ENCODE results near the gene FSCN2.

Gene FSCN2, protein sequence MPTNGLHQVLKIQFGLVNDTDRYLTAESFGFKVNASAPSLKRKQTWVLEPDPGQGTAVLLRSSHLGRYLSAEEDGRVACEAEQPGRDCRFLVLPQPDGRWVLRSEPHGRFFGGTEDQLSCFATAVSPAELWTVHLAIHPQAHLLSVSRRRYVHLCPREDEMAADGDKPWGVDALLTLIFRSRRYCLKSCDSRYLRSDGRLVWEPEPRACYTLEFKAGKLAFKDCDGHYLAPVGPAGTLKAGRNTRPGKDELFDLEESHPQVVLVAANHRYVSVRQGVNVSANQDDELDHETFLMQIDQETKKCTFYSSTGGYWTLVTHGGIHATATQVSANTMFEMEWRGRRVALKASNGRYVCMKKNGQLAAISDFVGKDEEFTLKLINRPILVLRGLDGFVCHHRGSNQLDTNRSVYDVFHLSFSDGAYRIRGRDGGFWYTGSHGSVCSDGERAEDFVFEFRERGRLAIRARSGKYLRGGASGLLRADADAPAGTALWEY
- total RNA-seq, result 0.48 to 2.2 reads per million in 2 donors

DNA sequence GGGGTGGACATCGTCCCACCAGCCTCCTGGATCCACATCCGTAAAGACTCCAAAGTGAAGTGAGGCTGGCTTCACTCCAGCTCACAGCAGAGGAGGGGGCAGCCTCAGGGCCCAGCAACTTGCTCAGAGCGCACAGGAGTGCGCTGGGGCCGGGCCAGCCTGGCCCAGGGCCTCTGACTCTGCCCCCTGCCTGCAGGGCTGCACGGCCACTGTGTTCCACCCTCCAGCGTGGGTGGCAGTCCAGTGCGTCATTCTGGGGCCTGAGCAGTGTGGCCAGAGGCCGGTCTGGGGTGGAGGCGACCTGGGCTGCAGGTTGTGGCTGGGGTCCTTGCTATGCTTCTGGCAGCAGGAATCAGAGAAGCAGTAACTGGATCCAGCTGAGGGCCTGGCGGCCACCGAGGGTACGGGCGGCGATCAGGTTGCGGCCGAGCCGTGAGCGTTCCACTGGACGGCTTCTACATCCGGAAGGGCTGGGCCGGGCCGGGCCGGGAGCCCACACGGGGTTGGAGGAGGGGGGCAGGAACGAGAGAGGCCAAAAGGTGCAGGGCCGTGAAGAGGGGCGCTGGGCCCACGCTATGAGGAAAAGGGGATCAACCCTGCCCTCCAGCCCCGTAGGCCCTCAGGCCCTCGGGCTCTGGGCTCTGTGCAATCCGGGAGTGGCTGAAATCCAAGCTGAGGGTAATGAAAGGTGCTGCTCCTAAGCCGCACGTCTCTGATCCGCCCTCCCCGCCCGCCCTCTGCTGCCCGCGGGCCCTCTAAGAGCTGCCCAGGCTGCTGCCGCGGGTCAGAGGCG is at the start of gene FSCN2:
FSCN2 (plus strand) TSS at position 787 of the 793 bp plus-strand sequence. CDS start 155 bp downstream, outside the sequence.
- no peak for DNase-seq

DNA sequence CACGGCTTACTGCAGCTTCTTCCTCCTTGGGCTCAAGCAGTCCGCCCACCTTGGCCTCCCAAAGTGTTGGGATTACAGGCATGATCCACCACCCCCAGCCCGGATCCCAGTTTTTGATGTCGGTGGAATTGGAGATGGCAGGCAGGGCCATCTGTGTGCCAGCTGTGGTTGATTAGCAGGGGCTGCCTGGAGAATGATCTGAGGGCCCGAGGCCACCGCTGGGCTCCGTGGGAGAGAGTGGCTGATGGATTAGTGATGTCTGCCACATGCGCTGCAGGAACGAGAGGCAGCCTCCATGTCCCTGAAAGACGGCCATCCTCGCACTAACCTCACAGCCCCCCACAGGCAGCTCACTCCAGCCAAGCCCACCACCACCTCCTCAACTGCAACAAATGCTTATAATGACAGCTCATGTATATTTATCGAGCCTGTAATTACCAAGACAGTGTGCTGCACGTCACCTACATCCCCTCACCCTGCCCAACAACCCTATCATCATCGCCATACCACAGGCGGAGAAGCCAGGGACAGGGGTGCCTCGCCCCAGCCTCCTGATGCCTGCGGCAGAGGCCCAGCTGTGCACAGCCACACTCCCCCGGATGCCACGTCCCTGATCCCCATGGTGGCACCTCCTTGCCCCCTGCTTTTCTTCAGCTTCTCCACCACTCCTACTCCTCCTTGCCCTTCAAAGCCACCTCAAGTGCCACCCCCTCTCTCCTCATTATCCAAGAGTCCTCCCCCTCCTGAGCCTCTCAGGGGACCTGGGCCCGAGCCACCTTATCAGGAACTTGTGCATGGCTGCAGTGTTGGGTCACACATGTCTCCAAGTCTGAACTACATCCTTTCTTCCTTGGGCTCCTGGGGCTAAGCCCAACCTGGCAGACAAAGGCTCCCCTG is 48.8 kb upstream of the FSCN2 start:
- DNase-seq, result no peak

DNA sequence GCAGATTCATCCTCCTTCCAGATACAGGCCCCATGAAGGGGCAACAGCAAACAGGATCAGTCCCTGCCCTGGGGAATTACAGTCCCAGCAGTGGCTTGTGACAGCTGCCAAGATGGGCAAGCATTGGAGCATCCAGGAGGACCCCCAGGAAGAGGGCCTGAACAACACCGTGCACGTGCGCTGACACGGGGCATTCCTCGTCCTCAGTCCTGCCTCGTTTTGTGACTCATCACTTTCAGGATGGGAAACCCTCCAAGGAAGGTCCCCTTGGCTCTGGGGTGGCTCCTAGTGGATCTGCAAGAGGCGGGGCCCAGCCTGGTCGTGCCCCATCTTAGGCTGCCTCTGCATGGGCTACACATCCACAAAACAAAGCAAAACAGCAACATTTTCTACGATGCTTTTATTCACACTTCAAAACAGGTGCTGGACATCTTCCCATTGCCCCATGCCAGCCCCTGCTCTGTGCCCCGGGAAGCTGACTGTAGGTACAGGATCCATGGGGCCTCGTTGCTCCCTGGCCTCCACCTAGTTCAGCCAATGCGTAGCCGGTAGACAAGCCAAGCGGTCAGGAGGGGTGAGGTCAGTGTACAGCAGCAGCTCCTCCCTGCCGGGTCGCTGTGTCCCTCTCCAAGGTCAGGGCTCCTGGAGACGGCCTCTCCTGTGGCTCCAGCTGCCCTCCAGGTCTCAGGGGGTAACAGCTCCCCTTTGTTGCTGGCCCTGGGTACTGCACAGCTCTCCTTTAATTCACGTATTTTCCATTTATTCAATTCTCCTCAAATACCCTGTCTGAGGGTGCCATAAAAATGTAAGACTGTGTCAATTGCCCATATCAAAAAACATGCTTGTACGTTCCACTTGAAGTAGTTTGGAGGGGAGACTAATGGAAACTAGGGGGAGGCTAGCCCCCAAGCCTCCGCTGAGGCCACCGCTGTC is 47.8 kb upstream of the FSCN2 start:
- no peak for DNase-seq

DNA sequence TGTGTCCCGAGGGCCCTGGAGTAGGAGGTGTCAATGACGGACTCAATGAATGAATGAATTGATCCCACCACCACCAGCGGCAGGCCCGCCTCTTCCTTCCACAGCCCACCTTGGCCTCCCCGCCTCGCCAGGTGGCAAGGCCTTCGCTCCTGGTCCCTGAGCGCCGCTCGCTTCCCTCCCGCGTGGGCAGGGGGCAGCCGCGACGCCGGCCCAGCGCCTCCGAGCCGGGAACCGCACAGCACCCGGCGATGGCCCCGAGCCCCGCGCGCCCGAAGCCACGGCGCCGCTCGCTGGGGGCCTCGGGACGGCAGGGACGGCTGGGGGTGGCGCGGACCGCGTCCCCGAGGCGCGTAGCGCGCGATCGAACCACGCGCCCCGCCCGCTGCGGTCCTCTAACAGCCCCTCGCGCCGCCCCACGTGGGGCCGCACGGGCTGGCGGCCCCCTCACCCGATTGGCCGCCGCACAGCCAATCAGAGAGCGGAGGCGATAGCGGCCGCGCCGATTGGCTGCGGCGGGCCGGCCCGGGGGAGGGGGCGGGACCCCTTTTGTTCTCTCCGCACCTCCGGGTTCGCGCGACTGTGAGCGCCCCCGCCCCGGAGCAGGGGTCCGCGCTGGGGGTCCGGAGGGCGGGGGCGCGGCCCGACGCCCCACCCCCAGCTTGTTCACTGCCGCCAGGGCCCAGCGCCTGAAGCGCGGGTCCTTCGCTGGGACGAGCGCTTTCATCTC is 46.9 kb upstream of the FSCN2 start:
- DNase-seq, result peak; percentile 47

DNA sequence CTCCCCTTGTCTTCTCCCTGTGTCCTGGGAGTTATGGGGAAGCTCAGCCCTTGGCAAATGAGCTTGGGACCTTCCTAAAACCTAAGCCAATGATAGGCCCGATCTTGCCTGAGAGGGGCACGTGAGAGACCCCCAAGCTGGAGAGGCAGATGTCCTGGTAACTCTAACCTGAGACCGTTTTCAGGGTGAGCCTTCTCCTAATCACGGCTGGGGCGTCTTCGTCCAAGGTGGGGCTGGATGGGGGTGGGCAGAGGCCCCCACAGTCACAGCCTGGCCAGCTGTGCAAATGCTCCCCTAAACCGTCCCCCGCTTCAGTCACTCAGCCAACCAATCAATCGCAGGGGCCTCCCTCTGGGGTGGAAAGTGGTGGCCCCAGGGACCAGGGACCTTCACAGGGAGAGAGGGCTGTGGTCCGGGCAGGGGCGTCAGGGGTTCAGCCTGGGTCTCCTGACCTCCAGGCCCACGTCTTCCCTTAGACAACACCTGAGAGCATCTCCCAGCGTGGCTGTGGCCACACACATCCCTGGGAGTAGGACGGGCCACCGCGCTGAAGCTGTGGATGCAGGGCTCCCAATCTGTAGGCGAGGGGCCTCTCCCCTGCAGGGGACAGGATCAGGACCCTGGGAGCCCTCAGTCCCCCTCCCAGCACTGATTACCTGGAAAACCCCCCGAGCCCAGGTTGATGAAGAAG is 46.2 kb upstream of the FSCN2 start:
- DNase-seq, result no peak

DNA sequence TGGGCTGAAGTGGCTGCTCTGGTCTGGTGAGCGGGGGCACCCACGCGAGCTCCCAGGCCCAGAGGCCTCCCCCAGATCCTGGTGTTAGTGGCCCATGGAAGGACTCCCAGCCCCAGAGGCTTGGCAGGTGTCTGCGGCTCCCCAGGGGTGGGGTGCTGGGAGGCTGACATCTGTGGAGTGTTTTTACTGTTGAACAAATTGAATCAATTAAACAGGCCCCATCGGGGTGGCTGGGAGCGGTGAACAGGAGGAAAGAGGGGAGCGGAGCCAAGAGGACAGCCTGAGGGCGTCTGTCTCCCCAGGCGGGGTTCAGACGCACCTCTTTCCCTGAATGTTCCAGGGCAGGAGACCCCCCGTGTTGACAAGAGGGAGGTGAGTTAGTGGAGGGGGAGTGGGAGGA is 45.5 kb upstream of the FSCN2 start:
- no peak for DNase-seq

DNA sequence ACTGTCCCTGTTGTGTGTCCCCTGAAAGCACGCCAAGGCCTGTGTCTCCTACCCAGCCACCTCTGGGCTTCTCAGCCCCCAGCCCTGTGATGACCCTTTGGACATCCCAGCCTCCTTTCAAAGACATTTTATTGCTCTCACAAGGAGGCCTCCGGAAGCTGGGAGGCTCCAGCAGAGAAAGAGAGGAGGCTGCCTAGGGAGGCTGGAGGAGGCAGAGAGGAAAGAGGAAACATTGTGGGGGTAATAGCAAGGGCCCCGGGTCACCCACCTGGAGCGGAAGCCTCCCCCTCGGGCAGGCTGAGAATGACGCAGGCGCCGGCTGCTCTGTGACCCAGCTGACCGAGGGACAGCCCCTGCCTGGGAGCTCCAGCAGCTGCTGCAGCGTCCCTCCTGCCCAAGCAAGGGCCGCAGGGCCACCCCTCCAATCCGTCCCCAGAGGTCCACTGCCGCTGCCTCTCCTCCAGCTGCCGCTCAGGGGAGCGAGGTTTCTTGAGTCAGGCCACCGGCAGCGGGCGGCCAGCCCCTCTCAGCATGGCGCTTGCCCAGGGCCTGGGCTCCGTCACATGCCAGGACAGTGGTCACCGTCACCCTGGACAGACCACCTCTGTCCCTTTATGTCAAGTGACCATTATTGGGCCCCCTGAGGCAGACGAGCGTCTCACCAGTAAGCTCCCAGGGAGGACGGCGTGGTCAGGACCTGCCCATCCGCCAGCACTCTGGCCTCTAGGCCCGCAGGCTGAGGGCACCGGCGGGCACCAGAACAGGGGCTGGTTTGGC is 44.9 kb upstream of the FSCN2 start:
- DNase-seq, result no peak

DNA sequence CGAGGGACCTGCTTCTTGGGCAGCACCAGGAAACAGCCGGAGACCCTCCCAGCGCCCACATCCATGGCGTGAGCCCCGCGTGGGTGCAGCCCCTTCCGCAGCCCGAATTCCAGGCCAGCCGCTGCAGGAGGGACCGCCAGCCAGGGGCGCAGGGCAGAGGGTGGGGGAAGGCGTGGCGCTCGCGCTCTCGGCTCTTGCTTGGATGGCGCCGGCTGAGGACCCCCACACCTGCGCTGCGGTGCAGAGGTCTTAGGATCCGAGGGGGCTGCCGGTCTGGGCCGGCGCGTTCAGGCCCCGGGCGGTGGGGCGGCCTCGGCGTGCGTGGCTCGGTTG is 44.3 kb upstream of the FSCN2 start:
- no peak for DNase-seq

DNA sequence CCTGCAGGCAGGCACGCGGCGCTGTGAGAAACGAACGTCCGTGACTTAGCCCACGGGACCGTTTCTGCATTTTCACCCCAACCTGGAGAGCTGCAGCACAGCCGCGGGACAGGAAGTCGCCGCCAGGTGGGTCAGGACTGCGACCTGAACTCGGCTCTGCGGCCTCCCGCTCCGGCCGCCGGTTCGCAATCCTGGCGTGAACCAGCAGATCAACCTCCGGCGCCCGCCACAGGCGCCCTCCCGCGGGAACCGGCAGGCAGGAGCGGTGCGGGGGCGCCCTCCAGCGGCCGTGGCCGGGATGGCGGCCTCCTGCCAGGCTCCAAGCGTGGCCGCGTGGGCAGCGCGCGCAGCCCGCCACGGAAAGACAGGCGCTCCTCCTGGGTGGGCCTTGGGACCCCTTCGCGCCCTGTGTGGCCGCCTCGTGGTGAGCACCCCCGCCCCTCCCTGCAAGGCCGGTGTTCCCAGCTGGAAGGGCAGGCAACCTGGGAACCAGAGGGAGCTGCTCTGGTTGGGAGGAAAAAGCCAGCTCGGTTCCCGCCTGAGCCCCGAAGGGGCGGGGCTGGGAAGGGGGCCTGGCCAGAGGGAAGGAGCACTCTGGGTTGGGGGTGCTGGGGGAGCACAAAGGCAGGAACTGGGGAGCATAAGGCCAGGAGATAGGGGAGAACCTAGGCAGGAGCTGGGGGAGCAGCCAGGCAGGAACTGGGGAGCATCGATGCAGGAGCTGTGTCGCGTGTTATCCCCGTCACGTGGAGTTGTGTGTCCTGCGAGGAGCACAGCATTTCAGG is 43.8 kb upstream of the FSCN2 start:
- DNase-seq, result peak; percentile 70

DNA sequence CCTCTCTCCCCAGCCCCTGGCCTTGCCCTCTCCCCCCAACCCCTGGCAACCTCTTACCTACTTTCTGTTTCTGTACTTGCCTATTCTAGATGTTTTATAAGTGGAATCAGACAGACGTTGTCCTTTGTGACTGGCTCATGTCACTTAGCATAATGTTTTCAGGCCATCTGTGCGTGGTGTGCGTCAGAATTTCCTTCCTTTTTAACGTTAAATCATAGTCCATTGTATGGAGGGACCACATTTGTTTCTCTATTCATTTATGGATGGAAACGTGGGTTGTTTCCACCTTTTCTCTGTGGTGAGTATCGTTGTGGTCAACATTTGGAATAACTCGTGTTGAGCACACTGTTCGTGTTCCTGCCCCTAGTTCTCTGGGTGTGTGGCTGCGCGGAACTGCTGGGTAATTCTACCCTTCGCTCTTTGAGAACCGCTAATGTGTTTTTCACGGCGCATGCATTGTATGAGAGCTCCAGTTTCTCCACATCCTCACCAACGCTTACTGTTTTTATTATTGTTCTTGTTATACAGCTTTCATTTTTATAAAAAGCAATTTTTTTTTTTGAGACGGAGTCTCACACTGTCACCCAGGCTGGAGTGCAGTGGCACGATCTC is 41.9 kb upstream of the FSCN2 start:
- no peak for DNase-seq

DNA sequence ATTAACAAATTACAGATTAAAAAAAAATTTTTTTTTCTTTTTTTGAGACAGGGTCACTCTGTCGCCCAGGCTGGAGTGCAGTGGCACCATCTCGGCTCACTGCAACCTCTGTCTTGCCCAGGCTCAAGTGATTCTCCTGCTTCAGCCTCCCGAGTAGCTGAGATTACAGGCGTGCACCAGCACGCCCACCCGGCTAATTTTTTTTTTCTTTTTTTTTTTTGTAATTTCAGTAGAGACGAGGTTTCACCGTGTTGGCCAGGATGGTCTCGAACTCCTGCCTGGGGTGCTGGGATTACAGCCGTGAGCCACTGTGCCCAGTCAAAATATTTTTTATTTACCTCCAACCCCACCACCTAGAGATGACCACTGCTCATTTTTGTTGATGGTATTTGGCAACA is 41.1 kb upstream of the FSCN2 start:
- no peak for DNase-seq

DNA sequence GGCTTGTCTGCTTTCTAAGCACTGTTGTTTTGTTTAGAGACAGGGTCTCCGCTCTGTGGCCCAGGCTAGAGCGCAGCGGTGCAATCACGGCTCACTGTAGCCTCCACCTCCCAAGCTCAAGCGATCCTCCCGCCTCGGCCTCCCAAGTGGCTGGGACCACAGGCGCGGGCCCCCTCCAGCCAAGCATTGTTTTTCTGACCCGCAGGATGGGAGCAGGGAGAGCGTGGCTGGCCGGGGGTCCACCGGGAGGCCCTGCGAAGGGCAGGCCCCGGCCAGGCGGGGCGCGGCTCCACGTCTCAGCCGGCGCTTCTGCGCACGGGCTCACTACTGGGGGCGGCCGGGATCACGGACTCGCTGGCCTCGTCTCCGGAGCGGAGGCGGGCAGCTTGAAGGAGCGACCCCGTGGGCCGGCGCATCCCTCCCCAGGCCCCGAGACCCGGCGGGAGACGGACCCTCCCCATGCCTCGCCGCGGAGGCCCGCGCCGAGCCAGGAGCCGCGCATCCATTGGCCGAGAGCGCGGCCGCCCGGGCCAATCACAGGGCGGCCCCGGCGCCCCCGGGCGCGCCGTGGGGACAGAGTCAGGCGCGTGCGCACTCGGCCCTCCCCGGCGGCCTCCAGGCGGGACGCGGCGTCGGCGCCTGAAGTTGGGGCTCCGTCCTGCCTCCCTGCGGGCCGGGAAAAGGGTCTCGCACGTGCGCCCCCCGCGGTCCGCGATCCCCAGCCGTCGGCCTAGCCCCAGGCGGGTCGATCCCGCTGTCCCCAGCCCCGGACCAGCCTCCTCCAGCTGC is 40.5 kb upstream of the FSCN2 start:
- DNase-seq, result peak; percentile 69

DNA sequence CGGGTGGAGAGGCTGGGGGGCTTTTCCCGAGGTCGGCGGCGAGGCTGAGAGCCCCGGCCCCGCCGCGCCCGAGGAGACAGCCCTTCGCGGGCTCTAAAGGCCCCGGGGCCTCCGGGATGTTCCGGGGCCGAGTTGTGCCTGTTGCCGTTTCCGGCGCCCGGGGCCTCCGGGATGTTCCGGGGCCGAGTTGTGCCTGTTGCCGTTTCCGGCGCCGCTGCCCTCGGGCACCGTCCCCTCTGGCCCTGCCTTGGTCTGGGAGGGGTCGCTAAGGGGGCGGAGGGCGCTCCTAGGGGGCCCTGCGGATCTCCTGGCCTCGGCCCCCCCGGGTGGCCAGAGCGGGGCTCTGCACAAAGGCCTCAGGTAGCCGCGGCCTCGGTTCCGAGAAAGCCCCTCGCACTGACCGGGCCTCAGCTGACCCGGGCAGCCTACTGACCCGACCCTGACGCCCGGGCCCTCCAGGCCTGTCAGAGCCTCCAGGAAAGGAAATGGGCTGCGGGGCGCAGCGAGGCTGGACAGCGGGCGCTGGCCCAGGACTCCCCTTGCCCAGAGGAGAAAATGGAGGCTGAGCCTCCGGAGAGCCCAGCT is 39.8 kb upstream of the FSCN2 start:
- DNase-seq, result no peak

DNA sequence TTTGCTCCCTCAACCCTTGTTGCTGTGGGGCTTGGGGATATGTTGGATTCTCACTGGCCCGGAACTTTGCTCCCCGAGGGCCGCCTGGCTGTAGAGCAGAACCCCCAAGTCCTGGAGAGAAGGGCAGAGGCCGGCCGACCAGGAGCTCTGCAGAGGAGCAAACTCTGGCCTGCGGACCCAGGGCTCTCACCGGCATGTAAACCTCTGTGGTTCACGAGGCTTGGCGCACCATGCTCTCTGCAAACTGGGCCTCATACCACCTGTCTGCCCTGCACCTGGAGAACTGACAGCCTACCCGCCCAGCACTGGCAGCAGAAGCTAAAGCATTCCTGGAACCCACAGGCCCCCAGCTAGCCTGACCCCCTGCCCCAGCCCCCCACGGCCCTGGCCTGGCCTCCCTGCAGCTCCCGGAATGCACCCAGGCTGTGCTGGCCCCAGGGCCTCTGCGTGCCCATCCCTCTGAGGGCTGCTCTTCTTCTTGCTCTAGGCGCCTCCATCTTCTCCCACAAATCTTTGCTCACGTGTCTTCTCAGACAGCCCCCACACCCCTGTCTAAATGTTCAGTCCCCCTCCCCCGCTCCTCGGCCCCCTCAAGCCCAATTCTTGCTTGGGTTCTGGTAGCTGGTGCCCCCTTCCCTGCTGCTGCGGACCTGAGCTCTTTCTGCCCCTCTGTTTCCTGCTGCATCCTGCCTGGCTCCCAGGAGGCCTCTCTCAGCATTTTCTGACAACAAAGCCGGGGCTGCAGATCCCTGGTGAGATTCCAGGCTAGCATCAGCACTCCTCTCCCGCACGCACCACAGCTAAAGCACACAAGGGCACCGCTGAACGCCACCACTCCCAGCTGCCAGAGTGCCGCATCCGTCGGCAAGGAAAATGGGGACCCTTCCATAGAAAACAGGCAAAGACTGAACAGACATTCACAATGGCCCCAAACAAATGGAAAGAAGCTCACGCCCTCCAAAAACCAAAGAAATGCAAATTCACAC is 38.9 kb upstream of the FSCN2 start:
- no peak for DNase-seq

Data from activated gamma-delta T cell (primary cell).